Measurements from ENCODE around the gene TTC13.
A peak's percentile ranks its signal among the peaks of the same experiment; 100 is the strongest.

The TTC13 gene

GRCh38 chr1:230940848-230941247 lies 37.8 kb downstream of the TTC13 start:
- no peak for DNase-seq

- no peak for DNase-seq
Observed at GRCh38 chr1:230939806-230940489, 38.7 kb downstream of the TTC13 start.

DNA sequence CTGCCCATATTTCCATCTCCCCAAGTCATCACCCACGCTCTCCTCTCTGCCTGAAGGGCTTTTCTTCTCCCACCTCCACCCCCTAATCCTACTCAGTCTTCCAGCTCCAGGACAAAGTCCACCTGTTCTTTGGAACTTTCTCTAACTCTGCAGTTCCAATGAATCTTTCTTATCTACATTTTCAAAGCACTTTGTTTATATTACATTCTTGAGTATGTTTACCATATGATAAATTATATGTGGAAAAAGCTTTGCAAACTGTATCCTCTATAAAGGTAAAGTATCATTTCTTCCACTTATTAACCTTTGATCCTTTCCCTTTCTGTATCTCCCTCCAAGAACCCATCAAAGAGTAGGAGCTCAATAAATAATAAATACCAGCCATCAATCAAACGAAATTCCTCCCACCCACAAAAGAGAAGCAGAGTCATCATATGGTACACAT lies 39.7 kb downstream of the TTC13 start:
- no peak for DNase-seq

GRCh38 chr1:230937371-230937770 lies 41.3 kb downstream of the TTC13 start:
- DNase-seq: no peak

DNA sequence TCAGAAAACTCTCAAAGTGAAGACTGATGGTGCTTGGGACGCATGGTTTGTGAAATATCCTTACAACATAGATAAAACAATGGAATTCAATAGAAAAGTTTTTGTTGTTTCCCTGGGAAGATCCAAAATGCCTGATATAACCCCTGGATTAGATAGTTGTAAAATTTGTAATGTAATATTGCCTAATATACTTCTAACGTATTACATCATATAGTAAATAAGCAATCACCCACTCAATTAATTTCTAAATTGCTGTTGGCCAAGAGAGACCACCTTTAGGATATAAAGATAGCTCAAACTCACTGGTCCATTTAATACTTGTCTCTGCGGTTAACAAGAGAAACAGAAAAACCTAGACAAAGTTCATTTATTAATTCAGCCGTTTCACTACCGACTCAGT lies 42.2 kb downstream of the TTC13 start:
- DNase-seq: no peak

- no peak for DNase-seq
Observed at GRCh38 chr1:230935852-230936251, 42.8 kb downstream of the TTC13 start.

GRCh38 chr1:230930986-230931385 lies 47.7 kb downstream of the TTC13 start:
- DNase-seq: no peak

DNA sequence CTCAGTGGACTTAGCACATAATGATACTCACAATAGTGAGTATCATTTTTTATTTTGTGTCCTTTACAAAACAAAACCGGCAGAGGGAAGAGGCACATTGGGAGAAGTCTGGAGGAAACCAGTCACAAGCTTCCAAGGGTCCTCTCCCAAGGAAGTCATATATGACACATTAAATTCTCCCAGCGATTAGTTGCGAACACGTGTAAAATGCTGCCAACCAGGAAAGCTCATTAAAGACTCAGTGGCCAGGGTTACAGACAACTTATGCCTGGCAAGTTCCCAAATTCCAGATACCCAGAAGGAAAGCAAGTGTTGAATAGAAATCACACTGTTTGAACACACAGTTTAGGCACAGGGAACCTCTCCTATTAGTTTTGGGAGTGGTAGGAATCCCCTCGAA lies 52.5 kb downstream of the TTC13 start:
- no peak for DNase-seq

DNA sequence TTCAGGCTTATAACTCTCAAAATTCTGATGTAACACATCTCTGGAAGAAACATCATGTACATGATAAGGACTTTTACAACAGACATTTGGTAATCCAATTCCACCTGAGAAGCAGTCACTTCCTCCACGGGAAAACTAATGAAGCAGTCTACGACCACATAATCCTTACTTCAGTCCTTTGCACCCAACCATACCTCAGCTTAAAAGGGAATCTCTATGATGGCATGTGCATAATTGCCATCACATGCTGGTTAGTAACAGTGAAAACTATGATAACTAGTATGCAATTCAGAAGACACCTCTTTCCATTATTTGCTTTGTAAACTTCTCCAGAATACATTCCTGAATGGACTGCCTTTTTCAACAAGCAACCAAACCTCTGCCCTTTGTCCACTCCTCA lies 53.1 kb downstream of the TTC13 start:
- no peak for DNase-seq

- DNase-seq: no peak
Observed at GRCh38 chr1:230923176-230923575, 55.5 kb downstream of the TTC13 start.

DNA sequence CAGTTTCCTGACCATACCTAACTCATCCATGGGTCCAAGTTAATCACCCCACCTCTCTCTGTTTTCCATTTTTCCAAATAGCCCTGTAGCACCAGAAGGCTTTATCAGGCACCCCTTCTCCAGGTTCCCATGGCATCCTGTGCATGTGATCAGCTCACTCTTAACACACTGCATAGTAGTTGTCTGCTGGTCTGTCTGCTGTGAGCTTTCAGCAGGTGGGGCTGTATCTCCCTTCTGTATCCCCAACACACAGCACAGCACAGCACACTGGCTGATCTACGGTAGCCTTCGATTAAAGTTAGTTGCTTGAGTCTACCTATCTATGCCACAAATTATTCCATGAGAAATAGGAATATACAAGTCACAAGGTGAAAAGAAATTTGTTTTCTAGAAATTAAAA lies 56.0 kb downstream of the TTC13 start:
- DNase-seq: no peak

DNA sequence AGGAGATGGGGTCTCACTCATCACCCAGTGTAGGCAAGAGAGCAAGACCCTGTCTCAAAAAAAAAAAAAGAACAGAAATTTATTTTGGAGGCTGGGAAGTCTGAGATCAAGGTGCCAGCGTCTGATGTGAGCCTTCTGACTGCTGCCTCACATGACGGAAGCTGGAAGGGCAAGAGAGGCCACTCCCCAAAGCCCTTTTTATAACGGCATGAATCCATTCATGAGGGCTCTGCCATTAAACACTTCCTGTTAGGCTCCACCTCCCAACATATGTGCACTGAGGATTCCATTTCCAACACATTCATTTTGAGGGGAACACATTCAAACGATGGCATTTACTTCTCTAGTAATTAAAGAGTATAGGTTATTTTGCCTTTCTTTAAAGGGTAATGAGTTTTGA lies 59.5 kb downstream of the TTC13 start:
- no peak for DNase-seq

DNA sequence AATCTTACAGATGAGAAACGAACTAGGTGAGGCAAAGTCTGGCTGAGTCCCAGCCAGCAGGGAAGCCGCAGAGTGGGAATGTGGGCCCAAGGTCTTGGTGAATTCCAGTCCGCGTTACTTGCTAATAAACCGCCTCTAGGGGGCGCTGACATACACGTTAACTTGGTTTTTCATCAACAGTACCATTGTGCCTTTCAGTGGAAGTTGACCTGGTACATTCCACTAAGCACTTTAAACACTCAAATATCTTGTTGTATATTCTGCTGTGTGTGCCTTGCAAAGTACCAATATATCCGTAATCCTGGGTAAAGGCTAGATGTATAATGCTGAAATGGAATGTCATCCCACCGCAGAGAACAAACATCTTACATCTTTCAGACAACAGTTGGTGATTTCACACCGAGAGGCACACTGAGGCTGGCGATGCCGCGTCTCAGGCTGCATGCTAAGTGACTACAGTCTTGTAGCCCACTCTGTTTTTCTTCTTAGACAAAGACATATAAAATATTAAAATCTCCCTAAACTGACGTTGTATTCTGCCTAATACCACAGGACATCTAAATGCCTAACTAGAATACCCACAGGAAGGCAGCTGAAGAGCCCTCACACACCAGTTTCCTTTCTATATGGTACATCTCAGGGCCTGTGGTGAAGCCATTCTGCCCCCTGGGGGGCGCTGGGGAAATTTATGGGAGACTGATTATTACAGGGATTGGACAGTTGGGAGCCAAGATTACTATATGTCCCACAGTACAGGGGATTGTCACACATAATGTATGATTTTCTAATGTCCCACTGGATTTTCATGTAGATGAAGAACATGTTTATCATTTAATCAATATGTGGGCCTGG lies 61.2 kb downstream of the TTC13 start:
- DNase-seq: peak; percentile 31

DNA sequence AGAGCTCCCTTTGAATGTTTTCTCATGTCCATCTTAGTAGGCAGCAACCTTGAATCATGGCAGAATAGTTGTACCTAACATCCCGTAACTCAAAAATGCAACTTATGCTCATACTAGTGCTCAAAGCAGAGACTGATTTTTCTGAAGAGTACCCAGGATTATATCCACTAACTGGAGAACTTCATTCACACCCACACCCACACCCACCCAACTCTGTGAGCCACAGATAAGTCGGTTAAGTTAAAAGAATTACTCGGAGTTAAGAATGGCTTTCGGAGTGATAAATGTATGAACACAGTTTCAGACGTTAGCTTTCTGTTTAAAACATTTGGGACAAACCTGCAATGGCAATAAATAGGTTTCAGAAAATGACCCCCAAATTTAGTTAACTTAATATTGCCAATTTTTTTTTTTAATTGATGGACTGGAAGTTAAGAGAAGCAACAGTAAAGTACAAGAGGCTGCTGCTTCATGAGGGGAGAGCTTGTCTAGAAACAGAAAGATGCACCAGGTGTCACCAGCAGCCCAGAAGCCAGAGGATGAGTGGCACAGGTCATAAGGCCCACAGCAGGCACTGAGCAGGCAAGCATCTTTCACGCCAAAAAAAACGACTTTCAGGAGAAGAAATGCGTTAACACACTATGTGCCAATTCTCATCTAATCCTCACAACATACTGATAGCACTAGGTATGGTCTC lies 61.9 kb downstream of the TTC13 start:
- no peak for DNase-seq

DNA sequence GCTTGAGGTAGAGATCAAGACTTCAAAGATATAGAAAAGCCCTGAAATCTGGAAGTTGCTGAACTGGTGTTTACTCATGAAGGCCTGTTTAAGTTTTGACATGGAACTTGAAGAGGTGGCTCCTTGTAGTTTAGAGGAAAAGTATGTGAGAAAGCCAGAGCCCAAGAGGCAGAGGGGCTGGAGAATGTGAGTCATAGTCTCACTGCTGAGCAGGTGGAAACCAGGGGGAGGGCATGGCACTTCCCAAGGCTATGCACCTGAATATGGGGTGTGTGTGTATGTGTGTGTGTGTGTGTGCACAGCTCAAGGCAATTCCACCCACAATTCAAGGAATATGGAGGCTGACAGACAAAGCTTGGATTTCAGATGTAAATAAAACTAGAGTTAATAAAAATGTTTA lies 63.6 kb downstream of the TTC13 start:
- no peak for DNase-seq

DNA sequence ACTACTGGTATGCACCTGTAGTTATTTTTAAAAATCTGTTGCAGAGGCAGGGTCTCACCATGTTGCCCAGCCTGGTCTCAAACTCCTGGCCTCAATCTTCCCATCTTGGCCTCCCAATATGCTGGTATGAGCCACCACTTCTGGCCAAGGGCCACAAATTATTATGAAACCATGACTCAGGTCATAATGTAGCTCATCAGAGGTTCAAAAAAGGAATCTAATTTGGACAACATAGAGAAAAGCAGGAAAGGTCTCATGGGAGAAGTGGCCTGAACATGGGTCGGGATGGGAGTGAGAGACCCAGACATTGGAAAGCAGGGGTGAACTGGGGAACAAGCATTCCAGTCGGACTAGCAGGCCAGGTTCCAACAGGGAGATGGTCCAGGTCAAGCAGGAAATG lies 65.2 kb downstream of the TTC13 start:
- no peak for DNase-seq

DNA sequence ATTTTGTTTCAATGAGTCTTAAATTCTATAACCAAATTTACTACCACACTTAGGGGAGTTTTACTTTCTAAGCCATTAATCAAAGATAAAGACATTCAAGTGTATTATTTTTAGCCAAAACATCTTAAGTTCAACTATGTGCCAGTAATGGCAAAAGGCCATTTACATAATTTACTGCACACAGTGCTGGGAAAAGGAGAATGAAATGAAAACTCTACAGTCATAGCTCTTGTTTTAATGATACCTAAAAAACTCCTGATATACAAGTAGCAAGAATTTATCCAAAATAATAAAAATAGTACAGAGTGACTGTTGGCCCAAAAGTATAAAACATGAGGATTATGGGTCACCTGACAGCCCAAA lies 67.9 kb downstream of the TTC13 start:
- no peak for DNase-seq

- no peak for DNase-seq
Observed at GRCh38 chr1:230909974-230910754, 68.5 kb downstream of the TTC13 start.

DNA sequence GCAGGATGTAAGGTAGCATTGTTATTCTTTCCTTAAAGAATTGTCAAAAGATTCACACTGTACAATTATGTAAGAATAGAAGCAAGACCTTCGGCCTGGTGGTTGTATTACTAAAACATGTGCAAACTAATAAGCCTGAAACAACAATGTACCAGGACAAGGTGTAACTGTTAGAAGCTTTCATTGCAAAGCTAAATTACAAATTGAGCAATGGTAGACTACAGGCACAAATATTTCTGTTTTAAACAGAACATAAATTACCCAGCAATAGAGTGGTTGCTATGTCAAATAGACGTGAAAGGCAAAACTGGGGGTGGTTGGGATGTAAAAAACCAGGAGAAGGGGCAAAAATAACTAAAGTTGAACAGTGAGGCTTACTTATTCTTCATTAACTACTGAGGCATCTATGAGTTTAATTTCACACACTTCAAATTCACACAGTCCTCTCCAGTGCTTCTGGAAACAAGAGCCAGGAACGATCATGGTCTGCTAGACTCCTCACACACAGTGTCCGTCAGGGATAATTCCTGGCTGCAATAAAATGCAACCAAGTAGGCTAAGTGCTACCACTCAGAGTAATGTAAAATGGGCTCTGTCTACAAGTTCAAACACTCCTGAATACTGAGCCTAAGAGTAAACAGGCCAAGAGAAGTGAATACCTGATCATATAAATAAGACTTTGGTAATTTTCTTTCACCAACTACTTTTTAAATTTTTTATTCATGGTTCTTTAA lies 71.0 kb downstream of the TTC13 start:
- DNase-seq: no peak

DNA sequence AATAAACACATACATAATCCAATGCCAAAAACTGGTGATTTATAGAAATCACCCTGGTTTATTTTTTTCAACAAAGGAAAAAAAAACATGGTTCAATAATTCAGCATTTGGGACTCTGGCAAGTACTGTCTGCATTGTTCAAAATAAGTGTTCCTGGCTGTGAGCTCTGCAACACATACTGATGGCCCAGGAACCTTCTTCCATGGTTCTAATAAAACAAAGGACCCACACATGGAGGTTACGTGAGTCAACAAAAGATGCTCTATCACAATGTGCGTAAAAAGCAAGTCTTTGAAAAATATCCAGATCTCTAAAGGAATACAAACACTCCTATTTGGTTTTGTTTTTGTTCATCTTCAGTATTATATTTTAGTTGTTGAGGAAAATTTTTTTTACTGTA lies 72.4 kb downstream of the TTC13 start:
- no peak for DNase-seq

GRCh38 chr1:230905733-230906132 lies 72.9 kb downstream of the TTC13 start:
- DNase-seq: no peak

DNA sequence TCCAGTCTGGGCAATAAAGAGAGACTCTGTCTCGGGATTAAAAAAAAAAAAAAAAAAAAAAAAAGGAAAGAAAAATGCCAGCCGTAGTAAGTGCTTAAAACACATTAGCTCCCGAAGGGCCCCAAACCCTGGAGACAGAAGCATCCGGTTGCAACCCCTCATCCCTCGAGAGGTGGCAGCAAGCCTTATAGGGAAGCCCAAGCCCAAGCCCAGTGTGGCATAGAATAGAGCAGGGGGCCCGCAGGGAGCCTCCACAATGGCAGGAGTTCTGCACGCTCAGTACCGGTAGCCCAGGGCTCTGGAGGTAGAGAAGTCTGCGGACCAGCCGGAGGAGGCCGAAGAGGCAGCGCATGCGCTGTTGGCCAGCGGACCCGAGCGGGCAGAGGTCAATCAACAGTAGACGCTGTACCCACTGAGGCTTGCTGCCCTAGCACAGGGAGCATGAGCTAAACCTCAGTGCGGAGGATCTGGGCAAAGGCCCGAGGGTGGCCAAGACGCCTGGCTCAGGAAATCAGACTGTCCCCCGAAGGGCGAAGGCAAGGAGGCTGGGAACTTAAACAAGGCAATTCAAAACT lies 76.2 kb downstream of the TTC13 start:
- no peak for DNase-seq
